A549 (cell line): ENCODE measurements around the gene C20orf204. TPM values are rescaled to one million over a fixed set of nuclear protein-coding genes. Genes with fewer than 3 reads are reported as not detected.

Experiments
- ATAC-seq, 2 experiments: fragments of 200-7000 bp in 1 of 2; fragments of >200 bp in 1 of 2; cut with Nextera tagmentation in 1 of 2; cut with Tn5 transposase in 1 of 2; 3 replicates each; pipeline versions ENCODE4 v1.8.0 to v1.9.1; 2018 to 2020; ENCODE audit warnings: mild to moderate bottlenecking in 1 of 2, moderate library complexity in 1 of 2
- CTCF ChIA-PET: fragments of 300-600 bp; sonication (Branson Sonifier 250); formaldehyde crosslinking; extraction: SDS; loops from one replicate; lab custom pipeline; 2021; ENCODE audit warnings: antibody characterized with exemption, inconsistent platforms; lab: Yijun Ruan, JAX
- POLR2A ChIA-PET: fragments of 350-600 bp; formaldehyde crosslinking; extraction: SDS; loops from one replicate; lab custom pipeline; 2021; ENCODE audit warnings: antibody characterized with exemption, inconsistent platforms; lab: Yijun Ruan, JAX
- DNase-seq, 2 experiments: peaks; one replicate each; pipeline versions ENCODE4 v3.0.0 to v3.0.0-alpha.2; 2011 to 2016; ENCODE audit warnings: low read depth in 1 of 2, low spot score in 1 of 2
- FAIRE-seq: peaks from 2 replicates; lab custom pipeline; 2011; peaks lifted over from hg19 to GRCh38; lab: Jason Lieb, UNC
- H3K27ac ChIP-seq, 2 experiments: fragments of >200 bp; sonication (Bioruptor Twin); formaldehyde crosslinking; 3 replicates each; pipeline ENCODE4 v1.5.1; 2016 to 2017
- H3K4me1 ChIP-seq: fragments of >200 bp; sonication (Bioruptor Twin); formaldehyde crosslinking; 3 replicates; pipeline ENCODE4 v1.6.1; 2016
- H3K4me2 ChIP-seq: fragments of >200 bp; sonication (Bioruptor Twin); formaldehyde crosslinking; 3 replicates; pipeline ENCODE4 v1.6.1; 2016
- H3K4me3 ChIP-seq: fragments of >200 bp; sonication (Bioruptor Twin); formaldehyde crosslinking; 3 replicates; pipeline ENCODE4 v1.5.1; 2016
- H3K9me3 ChIP-seq: fragments of >200 bp; sonication (Bioruptor Twin); formaldehyde crosslinking; 3 replicates; pipeline ENCODE4 v1.6.1; 2016
- CBX2 ChIP-seq: fragments of 200-600 bp; sonication (generic); IDR thresholded peaks from 2 replicates; pipeline ENCODE4 v1.6.1; 2016; ENCODE audit warnings: low read depth, mild to moderate bottlenecking, borderline replicate concordance
- HOXB5 ChIP-seq: fragments of 250-450 bp; sonication (Bioruptor Pico); IDR thresholded peaks from 2 replicates; pipeline ENCODE4 v1.5.0; 2020; ENCODE audit warnings: mild to moderate bottlenecking, moderate library complexity
- KDM1A ChIP-seq: fragments of 200-600 bp; sonication (generic); IDR thresholded peaks from 2 replicates; pipeline ENCODE4 v1.6.1; 2016; ENCODE audit warnings: low read depth, mild to moderate bottlenecking
- KDM5A ChIP-seq: fragments of 200-600 bp; sonication (generic); IDR thresholded peaks from 2 replicates; pipeline ENCODE4 v1.6.1; 2016; ENCODE audit warnings: antibody characterized with exemption, mild to moderate bottlenecking
- POLR2A ChIP-seq: IDR thresholded peaks from 2 replicates; pipeline ENCODE4 v1.6.1; 2012; ENCODE audit warnings: mild to moderate bottlenecking, low read length
- WGBS: methylation state at CpG from one replicate; pipeline ENCODE4 v1.1.6; 2017; ENCODE audit errors: missing lambda C conversion rate; 5-methylcytosine and 5-hydroxymethylcytosine counted together
- polyA plus RNA-seq, 4 experiments: library from polyadenylated mRNA; depleted of rRNA in 3 of 4; stranded (reverse); fragments of >200 nt; fragmentation: RNase III in 1 of 4; extraction: RNeasy Plus Mini Kit Qiagen cat#74134 plus additional on column Dnase treatment in 1 of 4; gene quantifications; 2 replicates in 3 of 4; 3 replicates in 1 of 4; pipeline ENCODE4 v1.2.3, GENCODE V29; 2011 to 2017
- TF ChIP-seq, protein P1 (sequence below): fragments of 200-600 bp; sonication (generic); IDR thresholded peaks from 2 replicates; pipeline ENCODE4 v1.6.1; 2016; ENCODE audit warnings: antibody characterized with exemption, mild to moderate bottlenecking, moderate library complexity
- TF ChIP-seq, protein P2 (sequence below): IDR thresholded peaks from 2 replicates; pipeline ENCODE4 v1.6.1; 2012
- TF ChIP-seq, protein P3 (sequence below): fragments of >200 bp; sonication (Bioruptor Twin); formaldehyde crosslinking; IDR thresholded peaks from 2 replicates; pipeline ENCODE4 v1.6.1; 2016

Gene C20orf204
- polyA plus RNA-seq, 2 of the 4 experiments (the other 2 are of a cell fraction): 0.21 to 0.59 TPM

DNA sequence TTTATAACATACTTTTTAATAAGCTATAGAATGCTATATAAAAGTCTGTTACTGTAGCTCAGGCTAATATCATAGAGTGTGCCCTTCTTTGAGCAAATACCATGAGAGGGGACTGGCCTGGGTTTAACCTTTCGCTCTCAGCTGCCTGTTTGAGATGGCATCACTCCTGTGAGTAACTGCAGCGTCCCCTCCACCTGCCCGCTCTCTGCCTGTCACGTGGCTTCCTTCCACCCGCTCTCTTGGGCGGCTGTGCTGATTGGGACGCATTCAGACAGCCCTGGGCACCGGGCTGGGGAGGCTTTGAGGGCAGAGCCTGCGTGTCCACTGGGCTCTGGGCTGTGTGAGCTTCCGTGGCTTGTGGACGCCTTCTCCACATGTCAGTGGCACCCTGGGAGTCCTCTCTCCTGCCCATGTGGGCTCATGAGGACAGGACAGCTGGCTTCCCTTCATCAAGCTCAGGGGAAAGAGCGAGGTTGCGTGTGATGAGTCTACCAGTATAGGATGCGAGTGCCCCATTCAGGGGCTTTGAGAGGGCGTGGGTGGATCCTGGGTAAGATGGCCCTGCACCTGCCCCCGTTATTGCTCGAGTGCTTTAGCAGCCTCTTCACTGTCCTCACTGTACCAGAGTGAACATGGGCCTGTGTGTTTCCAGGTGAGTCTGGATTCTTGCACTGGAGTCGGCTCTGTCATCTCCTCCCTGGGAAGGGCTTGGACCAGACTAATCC is 10.7 kb upstream of the C20orf204 start:
- FAIRE-seq (no peak), ATAC-seq (no peak), DNase-seq (no peak)
- Histone ChIP-seq H3K4me2 (no peak overlapping the region), H3K4me1 (no peaks in the 10 kb centered on the region), H3K27ac (no peak overlapping the region), H3K4me3 (no peak overlapping the region), H3K9me3 (no peaks in the 10 kb centered on the region)
- TF ChIP-seq KDM1A (no peak), POLR2A (no peak), CBX2 (no peak)
- TF ChIP-seq, protein P1, sequence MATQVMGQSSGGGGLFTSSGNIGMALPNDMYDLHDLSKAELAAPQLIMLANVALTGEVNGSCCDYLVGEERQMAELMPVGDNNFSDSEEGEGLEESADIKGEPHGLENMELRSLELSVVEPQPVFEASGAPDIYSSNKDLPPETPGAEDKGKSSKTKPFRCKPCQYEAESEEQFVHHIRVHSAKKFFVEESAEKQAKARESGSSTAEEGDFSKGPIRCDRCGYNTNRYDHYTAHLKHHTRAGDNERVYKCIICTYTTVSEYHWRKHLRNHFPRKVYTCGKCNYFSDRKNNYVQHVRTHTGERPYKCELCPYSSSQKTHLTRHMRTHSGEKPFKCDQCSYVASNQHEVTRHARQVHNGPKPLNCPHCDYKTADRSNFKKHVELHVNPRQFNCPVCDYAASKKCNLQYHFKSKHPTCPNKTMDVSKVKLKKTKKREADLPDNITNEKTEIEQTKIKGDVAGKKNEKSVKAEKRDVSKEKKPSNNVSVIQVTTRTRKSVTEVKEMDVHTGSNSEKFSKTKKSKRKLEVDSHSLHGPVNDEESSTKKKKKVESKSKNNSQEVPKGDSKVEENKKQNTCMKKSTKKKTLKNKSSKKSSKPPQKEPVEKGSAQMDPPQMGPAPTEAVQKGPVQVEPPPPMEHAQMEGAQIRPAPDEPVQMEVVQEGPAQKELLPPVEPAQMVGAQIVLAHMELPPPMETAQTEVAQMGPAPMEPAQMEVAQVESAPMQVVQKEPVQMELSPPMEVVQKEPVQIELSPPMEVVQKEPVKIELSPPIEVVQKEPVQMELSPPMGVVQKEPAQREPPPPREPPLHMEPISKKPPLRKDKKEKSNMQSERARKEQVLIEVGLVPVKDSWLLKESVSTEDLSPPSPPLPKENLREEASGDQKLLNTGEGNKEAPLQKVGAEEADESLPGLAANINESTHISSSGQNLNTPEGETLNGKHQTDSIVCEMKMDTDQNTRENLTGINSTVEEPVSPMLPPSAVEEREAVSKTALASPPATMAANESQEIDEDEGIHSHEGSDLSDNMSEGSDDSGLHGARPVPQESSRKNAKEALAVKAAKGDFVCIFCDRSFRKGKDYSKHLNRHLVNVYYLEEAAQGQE: no peak
- ChIA-PET POLR2A (no interaction called here), CTCF (interaction anchor here (1.5 to 5.0 kb wide), 2 partner anchors 13 to 45 kb away, joined by 3 to 71 read pairs; partner anchors contain the start of gene PRPF6)
- WGBS: 96% methylated on average over 18 of the region's 18 CpGs

DNA sequence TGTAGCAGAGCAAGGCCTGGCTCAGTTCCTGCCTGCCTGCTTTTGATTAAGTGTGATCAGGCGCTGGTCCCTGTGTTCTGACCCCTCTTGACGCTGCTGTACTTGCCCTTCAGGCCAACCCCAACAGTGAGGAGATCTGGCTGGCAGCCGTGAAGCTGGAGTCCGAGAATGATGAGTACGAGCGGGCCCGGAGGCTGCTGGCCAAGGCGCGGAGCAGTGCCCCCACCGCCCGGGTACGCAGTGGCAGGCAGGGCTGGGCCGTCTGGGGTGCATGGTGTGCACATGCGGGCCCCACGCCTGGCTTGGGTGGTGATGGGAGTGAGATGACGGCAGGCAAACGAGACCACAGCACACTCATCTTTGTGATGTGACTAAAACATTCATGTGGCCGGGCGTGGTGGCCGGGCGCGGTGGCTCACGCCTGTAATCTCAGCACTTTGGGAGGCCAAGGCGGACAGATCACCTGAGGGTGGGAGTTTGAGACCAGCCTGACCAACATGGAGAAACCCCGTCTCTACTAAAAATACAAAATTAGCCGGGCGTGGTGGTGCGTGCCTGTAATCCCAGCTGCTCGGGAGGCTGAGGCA is 10.1 kb upstream of the C20orf204 start:
- FAIRE-seq (no peak), DNase-seq (no peak), ATAC-seq (no peak)
- TF ChIP-seq, protein P2, sequence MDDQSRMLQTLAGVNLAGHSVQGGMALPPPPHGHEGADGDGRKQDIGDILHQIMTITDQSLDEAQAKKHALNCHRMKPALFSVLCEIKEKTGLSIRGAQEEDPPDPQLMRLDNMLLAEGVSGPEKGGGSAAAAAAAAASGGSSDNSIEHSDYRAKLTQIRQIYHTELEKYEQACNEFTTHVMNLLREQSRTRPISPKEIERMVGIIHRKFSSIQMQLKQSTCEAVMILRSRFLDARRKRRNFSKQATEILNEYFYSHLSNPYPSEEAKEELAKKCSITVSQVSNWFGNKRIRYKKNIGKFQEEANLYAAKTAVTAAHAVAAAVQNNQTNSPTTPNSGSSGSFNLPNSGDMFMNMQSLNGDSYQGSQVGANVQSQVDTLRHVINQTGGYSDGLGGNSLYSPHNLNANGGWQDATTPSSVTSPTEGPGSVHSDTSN: no peak
- Histone ChIP-seq H3K4me2 (no peak overlapping the region), H3K4me3 (no peak overlapping the region), H3K4me1 (no peaks in the 10 kb centered on the region), H3K27ac (no peak overlapping the region), H3K9me3 (no peaks in the 10 kb centered on the region)
- ChIA-PET CTCF (interaction anchor here (1.5 to 5.0 kb wide), 2 partner anchors 13 to 45 kb away, joined by 3 to 71 read pairs; partner anchors contain the start of gene PRPF6), POLR2A (no interaction called here)
- 90% methylated on average over 29 of the region's 29 CpGs for WGBS

DNA sequence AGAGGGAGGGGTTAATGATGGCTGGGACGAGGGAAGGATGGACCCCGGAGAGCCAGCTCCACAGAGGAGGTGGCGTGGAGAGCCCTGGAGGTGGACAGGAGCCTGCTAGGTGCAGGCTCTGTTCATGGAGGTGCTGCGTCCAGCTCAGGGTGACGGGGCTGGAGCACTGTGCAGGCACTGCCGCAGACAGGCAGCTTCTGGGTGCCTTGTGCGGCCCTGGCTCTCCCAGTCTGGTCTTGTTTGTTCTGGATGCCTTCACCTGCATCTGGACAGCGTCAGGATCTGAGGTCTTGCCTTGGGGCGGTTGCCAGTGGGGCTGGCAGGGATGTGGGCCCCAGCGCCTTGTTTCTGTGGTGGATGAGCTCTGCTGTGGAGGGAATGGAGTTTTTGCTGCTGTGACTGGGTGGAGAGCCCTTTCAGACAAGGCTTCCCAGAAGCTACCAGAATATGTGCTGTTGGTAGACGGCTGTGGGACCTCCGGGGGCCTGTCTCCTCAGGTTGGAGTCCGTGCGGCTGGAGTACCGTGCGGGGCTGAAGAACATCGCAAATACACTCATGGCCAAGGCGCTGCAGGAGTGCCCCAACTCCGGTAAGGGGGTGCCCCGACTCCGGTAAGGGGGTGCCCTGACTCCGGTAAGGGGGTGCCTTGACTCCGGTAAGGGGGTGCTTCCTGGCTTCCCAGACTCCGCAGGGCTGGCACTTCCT is 7.8 kb upstream of the C20orf204 start:
- no peaks in the 10 kb centered on the region for H3K4me1 ChIP-seq
- ATAC-seq (0 out of 6 replicates have a peak, but pooled peaks of 1 of the 2 experiments have one; percentile 8), DNase-seq (no peak), FAIRE-seq (no peak)
- no peak for TF ChIP-seq HOXB5 (CRISPR knock-in tag)
- TF ChIP-seq KDM5A: no peak
- TF ChIP-seq, protein P3, sequence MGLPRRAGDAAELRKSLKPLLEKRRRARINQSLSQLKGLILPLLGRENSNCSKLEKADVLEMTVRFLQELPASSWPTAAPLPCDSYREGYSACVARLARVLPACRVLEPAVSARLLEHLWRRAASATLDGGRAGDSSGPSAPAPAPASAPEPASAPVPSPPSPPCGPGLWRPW: no peak
- CTCF ChIA-PET: interaction anchor here (0.6 to 5.0 kb wide), 6 partner anchors 11 to 830 kb away, joined by 3 to 71 read pairs (median 4); no protein-coding TSS in a partner anchor
- no peak overlapping the region for H3K4me3 ChIP-seq
- POLR2A ChIA-PET: no interaction called here
- H3K27ac ChIP-seq: no peak overlapping the region
- WGBS: 86% methylated on average over 24 of the region's 24 CpGs
- no peak overlapping the region for H3K4me2 ChIP-seq
- no peaks in the 10 kb centered on the region for H3K9me3 ChIP-seq
